ENCODE measurements around the gene DDX24. TPM values are rescaled to one million over a fixed set of nuclear protein-coding genes. Genes with fewer than 3 reads are reported as not detected.

Gene DDX24
- total RNA-seq, 1 donor from 2014 or later = 97.3 TPM

DNA sequence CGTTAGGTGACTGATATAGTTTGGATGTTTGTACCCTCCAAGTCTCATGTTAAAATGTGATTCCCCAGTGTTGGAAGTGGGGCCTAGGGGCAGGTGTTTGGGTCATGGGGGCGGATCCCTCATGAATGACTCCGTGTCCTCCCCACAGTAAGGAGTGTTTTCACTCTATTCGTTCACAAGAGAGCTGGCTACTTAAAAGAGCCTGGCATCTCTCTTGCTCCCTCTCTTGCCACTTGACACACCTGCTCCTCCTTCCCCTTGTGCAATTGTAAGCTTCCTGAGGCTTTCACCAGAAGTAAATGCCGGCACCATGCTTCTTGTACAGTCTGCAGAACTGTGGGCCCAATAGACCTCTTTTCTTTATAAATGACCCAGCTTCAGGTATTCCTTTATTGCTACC lies 45.8 kb upstream of the DDX24 start:
- Histone ChIP-seq H3K36me3 (ENCODE audit: control insufficient read depth, insufficient read depth, low read length) (no peaks in the 10 kb centered on the region), H3K27me3 (ENCODE audit: control insufficient read depth, insufficient read depth, low read length) (no peaks in the 10 kb centered on the region), H3K4me3 (ENCODE audit: low read depth, low read length) (no peak overlapping the region)
- no peak for DNase-seq (ENCODE audit: low read depth)
- TF ChIP-seq, protein P1, sequence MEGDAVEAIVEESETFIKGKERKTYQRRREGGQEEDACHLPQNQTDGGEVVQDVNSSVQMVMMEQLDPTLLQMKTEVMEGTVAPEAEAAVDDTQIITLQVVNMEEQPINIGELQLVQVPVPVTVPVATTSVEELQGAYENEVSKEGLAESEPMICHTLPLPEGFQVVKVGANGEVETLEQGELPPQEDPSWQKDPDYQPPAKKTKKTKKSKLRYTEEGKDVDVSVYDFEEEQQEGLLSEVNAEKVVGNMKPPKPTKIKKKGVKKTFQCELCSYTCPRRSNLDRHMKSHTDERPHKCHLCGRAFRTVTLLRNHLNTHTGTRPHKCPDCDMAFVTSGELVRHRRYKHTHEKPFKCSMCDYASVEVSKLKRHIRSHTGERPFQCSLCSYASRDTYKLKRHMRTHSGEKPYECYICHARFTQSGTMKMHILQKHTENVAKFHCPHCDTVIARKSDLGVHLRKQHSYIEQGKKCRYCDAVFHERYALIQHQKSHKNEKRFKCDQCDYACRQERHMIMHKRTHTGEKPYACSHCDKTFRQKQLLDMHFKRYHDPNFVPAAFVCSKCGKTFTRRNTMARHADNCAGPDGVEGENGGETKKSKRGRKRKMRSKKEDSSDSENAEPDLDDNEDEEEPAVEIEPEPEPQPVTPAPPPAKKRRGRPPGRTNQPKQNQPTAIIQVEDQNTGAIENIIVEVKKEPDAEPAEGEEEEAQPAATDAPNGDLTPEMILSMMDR (IDR thresholded peaks at IDR 0.05; ENCODE audit: insufficient read depth, low read length, poor library complexity, severe bottlenecking) = no peak

DNA sequence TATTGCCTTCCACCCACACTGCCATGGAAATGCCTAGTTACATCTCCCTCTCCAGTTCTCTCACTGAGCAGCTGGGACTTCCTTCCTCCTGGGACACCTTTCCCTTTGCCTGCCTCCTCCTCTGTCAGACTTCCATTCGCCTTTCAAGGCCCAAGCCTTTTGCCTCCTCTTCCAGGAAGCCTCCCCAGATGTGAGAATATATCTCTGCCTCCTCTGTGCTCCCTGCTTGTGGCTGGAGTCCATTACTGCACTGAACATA lies 45.3 kb upstream of the DDX24 start:
- Histone ChIP-seq H3K36me3 (ENCODE audit: control insufficient read depth, insufficient read depth, low read length) (no peaks in the 10 kb centered on the region), H3K4me3 (ENCODE audit: low read depth, low read length) (no peak overlapping the region), H3K27me3 (ENCODE audit: control insufficient read depth, insufficient read depth, low read length) (peaks cover 2% of the 10 kb centered on the region)
- TF ChIP-seq, protein P1 (IDR thresholded peaks at IDR 0.05; ENCODE audit: insufficient read depth, low read length, poor library complexity, severe bottlenecking) = no peak
- no peak for DNase-seq (ENCODE audit: low read depth)

DNA sequence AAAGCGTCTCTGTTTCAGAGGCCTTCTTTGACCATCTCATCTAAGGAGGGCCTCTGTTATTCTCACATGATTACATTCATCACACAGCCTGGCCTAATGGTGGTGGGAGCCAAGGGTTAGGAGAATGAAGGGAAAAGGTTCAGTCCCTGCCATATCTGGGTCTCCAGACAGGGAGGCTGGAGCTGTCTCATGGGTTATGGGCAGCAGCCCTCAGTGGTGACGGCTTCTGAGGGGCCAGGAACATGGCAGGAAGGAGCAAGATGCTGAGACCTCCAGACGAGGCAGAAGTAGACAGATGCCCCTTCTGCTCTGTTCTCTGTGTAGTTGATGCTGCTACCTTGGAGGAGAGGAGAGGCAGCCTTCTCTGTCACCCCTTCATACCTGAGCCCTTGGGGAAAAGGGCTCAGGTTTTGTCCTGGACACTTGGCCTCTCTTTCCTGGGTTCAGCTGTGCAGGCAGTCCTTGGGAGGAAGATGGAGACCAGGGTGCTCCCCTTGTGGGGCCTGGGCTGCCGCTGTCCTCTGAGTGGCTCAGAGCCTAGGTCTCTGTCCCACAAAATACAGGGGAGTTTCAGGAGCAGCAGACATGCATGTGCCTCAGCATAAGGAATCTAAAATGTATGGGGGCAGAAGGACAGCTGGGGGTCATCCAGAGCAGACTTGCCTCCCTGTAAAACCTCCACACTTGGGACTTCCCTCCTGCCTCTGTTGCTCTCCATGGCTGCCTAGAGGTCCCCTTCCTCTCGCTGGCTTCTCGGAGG lies 44.8 kb upstream of the DDX24 start:
- Histone ChIP-seq H3K4me3 (ENCODE audit: low read depth, low read length) (no peak overlapping the region), H3K36me3 (ENCODE audit: control insufficient read depth, insufficient read depth, low read length) (no peaks in the 10 kb centered on the region), H3K27me3 (ENCODE audit: control insufficient read depth, insufficient read depth, low read length) (peaks cover 2% of the 10 kb centered on the region)
- TF ChIP-seq, protein P1 (IDR thresholded peaks at IDR 0.05; ENCODE audit: insufficient read depth, low read length, poor library complexity, severe bottlenecking) = no peak
- DNase-seq (ENCODE audit: low read depth) = no peak

DNA sequence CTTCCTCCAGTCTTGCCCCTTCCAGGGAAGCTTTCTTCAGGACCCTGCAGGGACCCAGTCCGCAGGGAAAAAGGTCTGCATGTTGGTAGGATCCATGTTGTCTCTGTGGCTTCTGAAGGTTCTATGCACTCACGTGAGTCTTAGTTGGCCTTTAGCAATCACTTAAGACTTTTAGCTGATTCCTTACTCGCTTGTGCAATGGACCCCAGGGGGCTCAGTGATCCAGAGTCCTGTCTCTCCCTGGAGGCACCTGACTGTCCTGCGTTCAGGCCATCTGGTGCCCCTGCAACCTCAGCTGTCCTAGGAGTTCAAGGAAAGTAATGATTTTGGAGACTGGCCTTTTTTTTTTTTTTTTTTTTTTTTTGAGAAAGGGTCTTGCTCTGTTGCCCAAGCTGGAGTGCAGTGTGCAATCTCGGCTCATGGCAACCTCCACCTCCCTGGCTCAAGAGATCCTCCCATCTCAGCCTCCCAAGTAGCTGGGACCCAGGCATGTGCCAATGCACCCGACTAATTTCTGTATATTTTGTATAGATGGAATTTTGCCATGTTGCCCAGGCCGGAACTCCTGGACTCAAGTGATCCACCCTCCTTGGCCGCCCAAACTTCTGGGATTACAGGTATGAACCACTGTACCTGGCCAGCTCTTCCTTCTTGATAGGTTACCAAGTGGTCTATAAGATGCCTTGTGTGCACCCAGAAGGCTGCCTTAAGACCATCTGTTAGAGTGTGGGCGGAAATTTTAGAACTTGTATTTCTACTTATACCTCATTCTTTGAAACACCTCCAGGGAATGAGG lies 43.8 kb upstream of the DDX24 start:
- H3K36me3 ChIP-seq (ENCODE audit: control insufficient read depth, insufficient read depth, low read length) = no peaks in the 10 kb centered on the region
- TF ChIP-seq, protein P1 (IDR thresholded peaks at IDR 0.05; ENCODE audit: insufficient read depth, low read length, poor library complexity, severe bottlenecking) = no peak
- no peak for DNase-seq (ENCODE audit: low read depth)

DNA sequence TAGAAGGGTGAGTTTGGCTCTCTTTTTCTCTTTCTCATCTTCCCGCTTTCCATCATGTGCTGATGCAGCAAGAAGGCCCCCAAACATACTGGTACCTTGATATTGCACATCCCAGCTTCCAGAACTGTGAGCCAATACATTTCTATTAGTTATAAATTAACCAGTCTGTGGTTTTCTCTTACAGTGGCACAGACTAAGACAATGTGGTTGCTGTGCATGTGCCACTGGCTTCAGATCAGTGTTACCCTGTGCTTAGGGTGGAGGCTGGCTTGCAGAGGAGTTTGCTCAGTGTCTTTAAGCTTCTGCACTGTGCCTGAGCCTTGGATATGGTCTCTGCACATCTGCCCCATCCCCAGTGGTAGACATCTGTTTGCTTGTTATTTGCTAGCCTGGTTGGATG lies 42.9 kb upstream of the DDX24 start:
- TF ChIP-seq, protein P1 (IDR thresholded peaks at IDR 0.05; ENCODE audit: insufficient read depth, low read length, poor library complexity, severe bottlenecking) = no peak
- no peaks in the 10 kb centered on the region for H3K36me3 ChIP-seq (ENCODE audit: control insufficient read depth, insufficient read depth, low read length)
- no peak for DNase-seq (ENCODE audit: low read depth)

More for the DNA sequence above, 43.8 kb upstream of the DDX24 start:
- H3K27me3 ChIP-seq (ENCODE audit: control insufficient read depth, insufficient read depth, low read length) = peaks cover 2% of the 10 kb centered on the region
- H3K4me3 ChIP-seq (ENCODE audit: low read depth, low read length) = no peak overlapping the region

More for the DNA sequence above, 42.9 kb upstream of the DDX24 start:
- Histone ChIP-seq H3K27me3 (ENCODE audit: control insufficient read depth, insufficient read depth, low read length) (peaks cover 2% of the 10 kb centered on the region), H3K4me3 (ENCODE audit: low read depth, low read length) (no peak overlapping the region)

Data from kidney epithelial cell (primary cell).